ENCODE results near the gene PDXP. TPM values are rescaled to one million over a fixed set of nuclear protein-coding genes. Genes with fewer than 3 reads are reported as not detected.

PDXP gene
- total RNA-seq, 1 experiment from 2014 or later = 17.6 TPM

DNA sequence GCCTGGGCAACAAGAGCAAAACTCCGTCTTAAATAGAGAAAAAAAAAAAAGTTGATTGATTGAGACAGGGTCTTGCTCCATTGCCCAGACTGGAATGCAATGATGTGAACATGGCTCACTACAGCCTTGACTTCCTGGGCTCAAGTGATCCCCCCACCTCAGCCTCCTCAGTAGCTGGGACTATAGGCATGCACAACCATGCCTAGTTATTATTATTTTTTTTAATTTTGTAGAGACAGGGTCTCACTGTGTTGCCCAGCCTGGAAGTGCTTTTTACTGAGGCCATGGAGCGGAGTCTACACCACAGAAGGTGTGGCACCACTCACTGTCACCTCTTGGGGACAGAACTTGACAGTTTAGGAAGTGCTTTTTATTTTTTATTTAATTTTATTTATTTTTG is 56.1 kb downstream of the PDXP start:
- CTCF ChIA-PET = no interaction called here
- no peak for DNase-seq (ENCODE audit: low read depth, low spot score)
- H3K4me1 ChIP-seq (ENCODE audit: control insufficient read depth, insufficient read depth, low read length) = no peaks in the 10 kb centered on the region
- POLR2A ChIA-PET = no interaction called here
- no peak overlapping the region for H3K27ac ChIP-seq (ENCODE audit: low read length)
- no peaks in the 10 kb centered on the region for H3K27me3 ChIP-seq (ENCODE audit: control insufficient read depth, insufficient read depth, low read length)
- no peak overlapping the region for H3K4me3 ChIP-seq (ENCODE audit: low read depth in 2 of 2, low read length in 2 of 2)
- TF ChIP-seq, protein P1, sequence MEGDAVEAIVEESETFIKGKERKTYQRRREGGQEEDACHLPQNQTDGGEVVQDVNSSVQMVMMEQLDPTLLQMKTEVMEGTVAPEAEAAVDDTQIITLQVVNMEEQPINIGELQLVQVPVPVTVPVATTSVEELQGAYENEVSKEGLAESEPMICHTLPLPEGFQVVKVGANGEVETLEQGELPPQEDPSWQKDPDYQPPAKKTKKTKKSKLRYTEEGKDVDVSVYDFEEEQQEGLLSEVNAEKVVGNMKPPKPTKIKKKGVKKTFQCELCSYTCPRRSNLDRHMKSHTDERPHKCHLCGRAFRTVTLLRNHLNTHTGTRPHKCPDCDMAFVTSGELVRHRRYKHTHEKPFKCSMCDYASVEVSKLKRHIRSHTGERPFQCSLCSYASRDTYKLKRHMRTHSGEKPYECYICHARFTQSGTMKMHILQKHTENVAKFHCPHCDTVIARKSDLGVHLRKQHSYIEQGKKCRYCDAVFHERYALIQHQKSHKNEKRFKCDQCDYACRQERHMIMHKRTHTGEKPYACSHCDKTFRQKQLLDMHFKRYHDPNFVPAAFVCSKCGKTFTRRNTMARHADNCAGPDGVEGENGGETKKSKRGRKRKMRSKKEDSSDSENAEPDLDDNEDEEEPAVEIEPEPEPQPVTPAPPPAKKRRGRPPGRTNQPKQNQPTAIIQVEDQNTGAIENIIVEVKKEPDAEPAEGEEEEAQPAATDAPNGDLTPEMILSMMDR (IDR thresholded peaks at IDR 0.05) = no peak
- TF ChIP-seq, protein P2, sequence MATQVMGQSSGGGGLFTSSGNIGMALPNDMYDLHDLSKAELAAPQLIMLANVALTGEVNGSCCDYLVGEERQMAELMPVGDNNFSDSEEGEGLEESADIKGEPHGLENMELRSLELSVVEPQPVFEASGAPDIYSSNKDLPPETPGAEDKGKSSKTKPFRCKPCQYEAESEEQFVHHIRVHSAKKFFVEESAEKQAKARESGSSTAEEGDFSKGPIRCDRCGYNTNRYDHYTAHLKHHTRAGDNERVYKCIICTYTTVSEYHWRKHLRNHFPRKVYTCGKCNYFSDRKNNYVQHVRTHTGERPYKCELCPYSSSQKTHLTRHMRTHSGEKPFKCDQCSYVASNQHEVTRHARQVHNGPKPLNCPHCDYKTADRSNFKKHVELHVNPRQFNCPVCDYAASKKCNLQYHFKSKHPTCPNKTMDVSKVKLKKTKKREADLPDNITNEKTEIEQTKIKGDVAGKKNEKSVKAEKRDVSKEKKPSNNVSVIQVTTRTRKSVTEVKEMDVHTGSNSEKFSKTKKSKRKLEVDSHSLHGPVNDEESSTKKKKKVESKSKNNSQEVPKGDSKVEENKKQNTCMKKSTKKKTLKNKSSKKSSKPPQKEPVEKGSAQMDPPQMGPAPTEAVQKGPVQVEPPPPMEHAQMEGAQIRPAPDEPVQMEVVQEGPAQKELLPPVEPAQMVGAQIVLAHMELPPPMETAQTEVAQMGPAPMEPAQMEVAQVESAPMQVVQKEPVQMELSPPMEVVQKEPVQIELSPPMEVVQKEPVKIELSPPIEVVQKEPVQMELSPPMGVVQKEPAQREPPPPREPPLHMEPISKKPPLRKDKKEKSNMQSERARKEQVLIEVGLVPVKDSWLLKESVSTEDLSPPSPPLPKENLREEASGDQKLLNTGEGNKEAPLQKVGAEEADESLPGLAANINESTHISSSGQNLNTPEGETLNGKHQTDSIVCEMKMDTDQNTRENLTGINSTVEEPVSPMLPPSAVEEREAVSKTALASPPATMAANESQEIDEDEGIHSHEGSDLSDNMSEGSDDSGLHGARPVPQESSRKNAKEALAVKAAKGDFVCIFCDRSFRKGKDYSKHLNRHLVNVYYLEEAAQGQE (IDR thresholded peaks at IDR 0.05; ENCODE audit: insufficient read depth in 1 of 2, low read depth in 2 of 2, low read length in 1 of 2) = no peak
- no peak for TF ChIP-seq POLR2AphosphoS5 (IDR thresholded peaks at IDR 0.05; ENCODE audit: low read depth, low read length)
- TF ChIP-seq SIN3A (IDR thresholded peaks at IDR 0.05; ENCODE audit: borderline replicate concordance, insufficient read depth, low read depth, low read length) = no peak
- TF ChIP-seq TCF7L2 (IDR thresholded peaks at IDR 0.05; ENCODE audit: low read depth, low read length) = no peak
- no peaks in the 10 kb centered on the region for H3K36me3 ChIP-seq (ENCODE audit: control insufficient read depth, insufficient read depth, low read length)
- H3K9me3 ChIP-seq (ENCODE audit: control insufficient read depth, insufficient read depth, low read depth, low read length) = no peaks in the 10 kb centered on the region
- in situ Hi-C loops (cut with HindIII; ENCODE audit: low pct_unique_long_range_greater_than_20kb, low sequenced_read_pairs) (no loop called here), intact Hi-C loops (cut with micrococcal nuclease; ENCODE audit: unreplicated experiment) (no loop called here)
- no TSS peak for BruUV-seq (replicated peaks)
- no peak for ATAC-seq

DNA sequence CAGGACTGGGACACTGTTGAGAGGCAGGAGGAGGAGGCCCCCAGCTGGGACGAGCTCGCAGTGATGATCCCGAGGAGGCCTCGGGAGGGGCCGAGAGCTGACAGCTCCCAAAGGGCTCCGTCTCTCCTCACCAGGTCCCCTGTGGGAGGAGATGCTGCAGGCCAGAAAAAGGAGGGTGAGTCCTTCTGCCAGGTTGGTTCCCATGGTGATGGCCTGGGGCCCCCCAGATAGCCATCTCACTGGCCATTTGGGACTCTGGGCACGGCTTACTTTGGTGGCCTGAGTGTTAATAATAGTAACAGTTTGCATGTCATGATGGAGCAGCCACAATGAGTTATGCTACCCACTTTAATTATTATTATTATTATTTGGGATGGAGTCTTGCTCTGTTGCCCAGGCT is 57.2 kb downstream of the PDXP start:
- intact Hi-C loops (cut with micrococcal nuclease; ENCODE audit: unreplicated experiment) (no loop called here), in situ Hi-C loops (cut with HindIII; ENCODE audit: low pct_unique_long_range_greater_than_20kb, low sequenced_read_pairs) (no loop called here)
- CTCF ChIA-PET = no interaction called here
- Histone ChIP-seq H3K4me1 (ENCODE audit: control insufficient read depth, insufficient read depth, low read length) (no peaks in the 10 kb centered on the region), H3K27ac (ENCODE audit: low read length) (no peak overlapping the region), H3K4me3 (ENCODE audit: low read depth in 2 of 2, low read length in 2 of 2) (no peak overlapping the region), H3K9me3 (ENCODE audit: control insufficient read depth, insufficient read depth, low read depth, low read length) (no peaks in the 10 kb centered on the region), H3K27me3 (ENCODE audit: control insufficient read depth, insufficient read depth, low read length) (no peaks in the 10 kb centered on the region), H3K36me3 (ENCODE audit: control insufficient read depth, insufficient read depth, low read length) (no peaks in the 10 kb centered on the region)
- DNase-seq (ENCODE audit: low read depth, low spot score) (no peak), ATAC-seq (no peak)
- no TSS peak for BruUV-seq (replicated peaks)
- TF ChIP-seq, protein P2 (IDR thresholded peaks at IDR 0.05; ENCODE audit: insufficient read depth in 1 of 2, low read depth in 2 of 2, low read length in 1 of 2) = no peak
- TF ChIP-seq, protein P1 (IDR thresholded peaks at IDR 0.05) = no peak
- TF ChIP-seq SIN3A (IDR thresholded peaks at IDR 0.05; ENCODE audit: borderline replicate concordance, insufficient read depth, low read depth, low read length) (no peak), POLR2AphosphoS5 (IDR thresholded peaks at IDR 0.05; ENCODE audit: low read depth, low read length) (no peak), TCF7L2 (IDR thresholded peaks at IDR 0.05; ENCODE audit: low read depth, low read length) (no peak)
- POLR2A ChIA-PET = no interaction called here

Other genes with a start within 250 kb of the PDXP start
- 2.9 TPM for gene ELFN2, start 231.2 kb upstream of the PDXP start, total RNA-seq (2021; ENCODE audit: unreplicated experiment)
- 7.1 TPM for gene MFNG, start 172.3 kb upstream of the PDXP start, total RNA-seq (2021; ENCODE audit: unreplicated experiment)
- gene CARD10, start 139.3 kb upstream of the PDXP start, total RNA-seq (2021; ENCODE audit: unreplicated experiment) = 43.1 TPM
- gene CDC42EP1, start 98.2 kb upstream of the PDXP start, total RNA-seq (2021; ENCODE audit: unreplicated experiment) = 62.5 TPM
- gene LGALS2, start 78.6 kb upstream of the PDXP start, total RNA-seq (2021; ENCODE audit: unreplicated experiment) = not detected
- gene GGA1, start 49.9 kb upstream of the PDXP start, total RNA-seq (2021; ENCODE audit: unreplicated experiment) = 45.4 TPM
- 6.8 TPM for gene SH3BP1, start 19.1 kb upstream of the PDXP start, total RNA-seq (2021; ENCODE audit: unreplicated experiment)
- 1,518 TPM for gene LGALS1, start 16.9 kb downstream of the PDXP start, total RNA-seq (2021; ENCODE audit: unreplicated experiment)
- gene NOL12, start 27.6 kb downstream of the PDXP start, total RNA-seq (2021; ENCODE audit: unreplicated experiment) = 32.7 TPM
- 50.5 TPM for gene TRIOBP, start 38.3 kb downstream of the PDXP start, total RNA-seq (2021; ENCODE audit: unreplicated experiment)
- 11.2 TPM for gene GCAT, start 149.2 kb downstream of the PDXP start, total RNA-seq (2021; ENCODE audit: unreplicated experiment)
- not detected for gene GALR3, start 164.7 kb downstream of the PDXP start, total RNA-seq (2021; ENCODE audit: unreplicated experiment)
- gene ANKRD54, start 185.6 kb downstream of the PDXP start, total RNA-seq (2021; ENCODE audit: unreplicated experiment) = 28.1 TPM
- gene EIF3L, start 190.7 kb downstream of the PDXP start, total RNA-seq (2021; ENCODE audit: unreplicated experiment) = 211 TPM
- gene MICALL1, start 247.6 kb downstream of the PDXP start, total RNA-seq (2021; ENCODE audit: unreplicated experiment) = 34.5 TPM

Measured in Panc1 (cell line).